Thymus (tissue), 11 donors: ENCODE data around the gene ABL2. TPM values are rescaled to one million over a fixed set of nuclear protein-coding genes. Genes with fewer than 3 reads are reported as not detected.

Experiments used
- DNase-seq, 9 donors: peaks; one replicate each; pipeline ENCODE4 v3.0.0-alpha.2; 2013; ENCODE audit warnings: low spot score in 9 of 9, low read depth in 6 of 9, missing footprints in 1 of 9
- H3K27ac ChIP-seq, 2 donors: one replicate each; pipeline ENCODE4 v1.5.1; 2013; ENCODE audit warnings: control low read depth in 1 of 2, low read depth in 1 of 2, low read length in 1 of 2, mild to moderate bottlenecking in 1 of 2, moderate library complexity in 1 of 2
- H3K27me3 ChIP-seq, 2 donors: one replicate each; pipeline ENCODE4 v1.5.1; 2013; ENCODE audit warnings: low read length in 1 of 2; ENCODE audit not compliant: control insufficient read depth in 2 of 2, insufficient read depth in 1 of 2
- H3K36me3 ChIP-seq, 2 donors: one replicate each; pipeline ENCODE4 v1.5.1; 2013; ENCODE audit warnings: low read length in 1 of 2, mild to moderate bottlenecking in 1 of 2, moderate library complexity in 1 of 2; ENCODE audit not compliant: control insufficient read depth in 2 of 2, insufficient read depth in 2 of 2
- H3K4me1 ChIP-seq, 2 donors: one replicate each; pipeline ENCODE4 v1.5.1; 2013; ENCODE audit warnings: low read length in 2 of 2; ENCODE audit not compliant: control insufficient read depth in 2 of 2, insufficient read depth in 2 of 2
- H3K4me3 ChIP-seq, 2 donors: one replicate each; pipeline ENCODE4 v1.5.1; 2013; ENCODE audit warnings: low read length in 2 of 2, control low read depth in 1 of 2, mild to moderate bottlenecking in 1 of 2
- H3K9me3 ChIP-seq, 2 donors: one replicate each; pipeline ENCODE4 v1.5.1; 2013; ENCODE audit warnings: low read length in 1 of 2, mild to moderate bottlenecking in 1 of 2; ENCODE audit not compliant: control insufficient read depth in 2 of 2, insufficient read depth in 1 of 2
- WGBS: extraction: QIAGEN DNeasy Blood & Tissue Kit; methylation state at CpG from one replicate; pipeline ENCODE4 v1.1.7; 2013; 5-methylcytosine and 5-hydroxymethylcytosine counted together
- polyA plus RNA-seq: library from polyadenylated mRNA; stranded (reverse); fragments of 200-250 nt; gene quantifications from one replicate; pipeline ENCODE4 v1.2.3, GENCODE V29; 2013
- total RNA-seq: library from RNA; stranded (reverse); fragments of 120-200 nt; gene quantifications from one replicate; pipeline ENCODE4 v1.2.4, GENCODE V29; 2013
- donor health status: healthy.

Gene ABL2
- total and polyA plus RNA-seq, 2 donors = 3.5 to 3.6 TPM

DNA sequence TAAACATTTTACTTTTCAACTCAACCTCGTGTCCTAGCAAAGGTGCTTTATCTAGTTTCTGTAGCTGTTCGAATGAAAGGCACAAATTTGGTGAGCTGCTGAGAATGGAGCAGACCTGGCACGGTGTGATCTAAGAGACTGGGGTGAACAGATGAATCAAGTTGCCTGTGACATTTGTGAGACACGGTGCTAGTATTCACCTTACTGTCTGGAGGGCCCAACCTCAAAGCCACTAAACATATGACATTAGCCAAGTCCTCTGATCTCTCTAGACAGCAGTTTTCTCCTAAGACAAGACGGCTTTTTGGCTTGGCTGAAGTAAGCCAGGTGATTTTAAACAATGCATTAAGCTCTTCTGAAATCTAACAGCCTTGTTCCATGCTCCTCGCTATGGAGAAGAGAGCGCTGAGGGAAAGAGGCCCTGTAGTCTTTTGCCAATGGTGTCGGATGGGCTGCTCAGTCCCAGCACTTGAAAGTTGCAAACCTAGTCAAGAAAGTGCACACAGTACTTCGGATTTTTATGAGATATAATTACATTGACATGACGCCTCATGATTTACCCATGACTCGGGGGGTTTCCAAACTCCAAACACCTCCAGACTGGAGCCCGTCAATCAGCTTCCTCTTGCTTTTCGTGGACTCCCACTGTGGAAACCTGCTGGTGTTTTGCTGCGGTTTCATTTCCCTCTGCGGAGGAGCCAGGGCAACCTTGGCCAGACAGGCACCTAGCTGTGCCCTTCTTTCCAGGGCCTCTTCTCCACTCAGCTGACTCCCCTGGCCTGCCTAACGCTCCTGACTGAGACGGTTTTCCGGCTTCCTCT, 148.4 kb downstream of the ABL2 start:
- Histone ChIP-seq H3K27me3 (no peaks in the 10 kb centered on the region), H3K9me3 (no peaks in the 10 kb centered on the region), H3K4me1 (peaks cover 0 to 18% of the 10 kb centered on the region in 2 donors), H3K27ac (peak overlapping the region; percentile 69 to 86), H3K36me3 (peaks cover 7 to 10% of the 10 kb centered on the region in 2 donors), H3K4me3 (peak overlapping the region; percentile 70 to 87)
- WGBS = 29% methylated on average over 18 of the region's 18 CpGs
- peak in 5 of 9 donors; percentile 30 to 70 (median 37) for DNase-seq

DNA sequence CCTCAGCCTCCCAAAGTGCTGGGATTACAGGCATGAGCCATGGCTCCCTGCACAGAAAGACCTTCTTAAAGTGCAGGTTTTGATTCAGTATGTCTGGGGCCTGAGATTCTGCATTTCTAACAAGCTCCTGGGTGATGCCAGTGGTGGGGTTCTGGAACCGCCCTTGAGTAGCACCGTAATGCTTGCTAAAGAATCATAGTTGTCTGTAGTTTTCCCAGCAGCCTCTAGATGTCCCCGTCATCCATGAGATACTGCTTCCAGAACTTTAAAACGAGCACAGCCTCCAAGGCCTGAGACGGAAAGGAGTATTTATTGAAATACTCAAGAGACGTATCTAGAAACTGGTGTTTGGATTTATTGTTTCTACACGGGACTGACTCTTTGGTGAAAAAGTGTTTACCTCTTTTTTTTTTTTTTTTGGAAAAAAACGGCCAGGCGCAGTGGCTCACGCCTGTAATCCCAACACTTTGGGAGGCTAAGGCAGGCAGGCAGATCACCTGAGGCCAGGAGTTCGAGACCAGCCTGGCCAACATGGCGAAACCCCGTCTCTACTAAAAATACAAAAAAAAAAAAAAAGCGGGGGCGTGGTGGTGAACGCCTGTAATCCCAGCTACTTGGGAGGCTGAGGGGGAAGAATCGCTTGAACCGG, 150.2 kb downstream of the ABL2 start:
- peaks cover 0 to 18% of the 10 kb centered on the region in 2 donors for H3K4me1 ChIP-seq
- 68% methylated on average over 18 of the region's 18 CpGs for WGBS
- H3K27ac ChIP-seq = no peak overlapping the region
- no peaks in the 10 kb centered on the region for H3K9me3 ChIP-seq
- H3K4me3 ChIP-seq = no peak overlapping the region
- peak in 8 of 9 donors; percentile 45 to 86 (median 58) for DNase-seq
- no peaks in the 10 kb centered on the region for H3K27me3 ChIP-seq
- no peaks in the 10 kb centered on the region for H3K36me3 ChIP-seq

DNA sequence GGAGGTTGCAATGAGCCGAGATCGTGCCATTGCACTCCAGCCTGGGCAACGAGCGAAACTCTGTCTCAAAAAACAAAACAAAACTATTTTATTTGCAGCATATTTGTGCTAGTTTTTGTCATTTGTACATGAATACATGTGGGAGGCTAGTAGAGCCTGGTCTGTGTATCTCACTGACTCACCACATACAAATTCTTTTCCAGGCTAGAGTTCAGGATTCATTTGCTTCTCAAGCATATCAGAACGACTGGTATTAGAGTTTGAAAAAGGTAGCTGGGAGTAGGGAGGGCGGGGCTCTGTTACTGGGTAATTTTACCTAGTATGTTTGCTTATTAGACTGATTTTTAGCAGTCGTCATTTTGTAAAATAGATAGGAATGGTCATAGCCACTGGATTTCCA, 152.1 kb downstream of the ABL2 start:
- H3K9me3 ChIP-seq = no peaks in the 10 kb centered on the region
- peaks cover 0 to 12% of the 10 kb centered on the region in 2 donors for H3K4me1 ChIP-seq
- 96% methylated on average over 7 of the region's 7 CpGs for WGBS
- no peak for DNase-seq
- no peak overlapping the region for H3K4me3 ChIP-seq
- H3K36me3 ChIP-seq = peaks cover 4 to 6% of the 10 kb centered on the region in 2 donors
- no peaks in the 10 kb centered on the region for H3K27me3 ChIP-seq
- H3K27ac ChIP-seq = no peak overlapping the region

DNA sequence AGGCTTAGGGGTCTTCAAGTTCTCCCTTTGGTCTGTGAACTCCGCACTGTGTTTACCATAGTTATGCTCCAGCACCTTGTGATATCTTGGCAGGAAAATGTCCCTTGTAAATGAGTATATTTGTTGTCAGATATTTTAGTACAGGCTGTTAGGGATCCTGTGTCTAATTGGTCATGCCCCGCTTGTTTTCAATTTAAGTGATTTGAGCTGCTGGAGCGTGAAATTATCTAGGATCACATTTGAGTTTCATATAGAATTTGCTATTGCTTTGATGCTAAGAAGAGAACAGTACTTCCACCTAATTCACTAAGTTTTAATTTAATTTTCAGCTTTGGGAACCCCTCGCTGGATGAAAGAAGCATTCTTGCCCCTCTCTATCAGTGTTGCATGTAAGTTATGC, 163.0 kb downstream of the ABL2 start:
- H3K36me3 ChIP-seq = peaks cover 23 to 24% of the 10 kb centered on the region in 2 donors
- 98% methylated on average over 4 of the region's 4 CpGs for WGBS
- DNase-seq = no peak

DNA sequence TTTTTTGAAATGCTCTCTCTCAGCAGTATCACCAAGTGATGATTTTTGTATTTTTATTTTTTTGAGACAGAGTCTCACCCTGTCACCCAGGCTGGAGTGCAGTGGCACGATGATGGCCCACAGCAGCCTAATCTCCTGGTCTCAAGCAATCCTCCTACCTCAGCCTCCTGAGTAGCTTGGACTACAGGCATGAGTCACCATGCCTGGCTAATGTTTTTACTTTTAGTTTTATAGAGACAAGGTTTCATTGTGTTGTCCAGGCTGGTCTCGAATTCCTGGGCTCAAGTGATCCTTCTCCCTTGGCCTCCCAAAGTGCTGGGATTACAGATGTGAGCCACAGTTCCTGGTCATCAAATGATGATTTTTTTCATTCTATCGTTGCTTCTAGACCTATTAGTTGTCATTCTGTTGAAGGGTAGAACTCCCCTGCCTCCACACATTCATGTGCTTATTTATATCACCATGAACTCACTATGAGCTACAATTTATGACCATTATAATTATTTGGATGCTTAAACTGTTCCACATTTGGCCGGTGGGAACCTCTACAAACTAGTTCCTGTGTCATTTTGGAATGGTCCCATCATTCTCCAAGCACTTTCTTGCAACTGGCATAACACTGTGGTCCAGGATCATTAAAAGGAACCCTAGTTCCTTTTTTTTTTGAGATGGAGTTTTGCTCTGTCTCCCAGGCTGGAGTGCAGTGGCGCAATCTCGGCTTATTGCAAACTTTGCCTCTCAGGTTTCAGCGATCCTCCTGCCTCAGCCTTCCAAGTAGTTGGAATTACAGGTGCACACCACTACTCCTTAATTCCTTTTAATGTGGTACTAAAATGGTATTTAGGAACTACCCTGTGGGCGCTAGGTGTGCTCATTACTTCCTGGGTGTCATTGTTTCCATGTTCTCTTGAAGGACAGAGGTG, 167.9 kb downstream of the ABL2 start:
- no peak overlapping the region for H3K27ac ChIP-seq

More for the DNA sequence above, 163.0 kb downstream of the ABL2 start:
- Histone ChIP-seq H3K27me3 (no peaks in the 10 kb centered on the region), H3K27ac (no peak overlapping the region), H3K9me3 (no peaks in the 10 kb centered on the region), H3K4me1 (no peaks in the 10 kb centered on the region), H3K4me3 (no peak overlapping the region)

DNA sequence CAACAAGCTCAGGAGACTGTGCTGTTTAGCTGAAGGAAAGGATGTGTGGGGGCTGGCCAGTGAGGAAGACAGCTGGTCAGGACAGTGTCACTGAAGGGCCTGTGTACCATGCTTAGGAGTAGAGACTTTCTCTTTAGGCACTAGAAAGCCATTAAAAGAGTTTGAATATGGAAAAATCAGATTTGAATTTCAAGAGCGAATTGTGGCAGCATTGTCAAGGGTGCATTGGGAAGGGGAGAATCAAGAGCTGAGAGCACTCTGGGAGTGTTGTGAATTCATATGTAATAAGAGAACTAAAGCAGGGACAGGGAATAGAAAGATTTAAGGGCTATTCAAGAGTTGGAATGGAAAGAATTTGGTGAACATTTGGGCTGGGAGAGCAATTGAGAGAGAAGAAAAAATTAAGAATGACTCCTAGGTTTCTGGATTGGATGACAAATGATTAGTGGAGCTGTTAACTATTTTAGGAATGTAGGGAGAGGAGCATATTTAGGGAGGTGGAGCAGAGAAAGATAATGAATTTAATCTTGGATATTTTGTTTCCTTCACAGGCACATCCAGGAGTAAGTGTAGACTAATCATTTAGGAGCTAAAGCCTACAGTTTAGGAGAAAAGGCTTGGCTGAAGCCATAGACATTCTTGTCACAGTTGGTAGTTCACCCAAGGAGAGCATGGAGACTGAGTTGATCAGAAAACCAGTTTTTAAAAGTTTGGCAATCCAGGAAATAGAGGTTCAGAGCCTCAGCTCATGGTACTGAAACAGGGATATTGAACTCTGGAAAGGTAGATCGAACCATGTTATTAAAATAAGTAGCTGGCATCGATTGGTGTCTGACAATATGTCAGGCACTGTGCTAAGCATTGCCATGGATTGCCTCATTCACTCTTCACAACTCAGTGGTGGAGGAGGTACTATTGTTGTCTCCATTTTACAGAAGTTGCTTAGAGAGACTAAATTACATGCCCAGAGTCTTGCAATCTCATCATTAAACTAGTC, 170.7 kb downstream of the ABL2 start:
- H3K36me3 ChIP-seq = peaks cover 0 to 13% of the 10 kb centered on the region in 2 donors
- 97% methylated on average over 3 of the region's 3 CpGs for WGBS
- H3K9me3 ChIP-seq = peaks cover 0 to 2% of the 10 kb centered on the region in 2 donors
- H3K4me1 ChIP-seq = no peaks in the 10 kb centered on the region
- no peak overlapping the region for H3K4me3 ChIP-seq
- no peak for DNase-seq
- no peak overlapping the region for H3K27ac ChIP-seq
- no peaks in the 10 kb centered on the region for H3K27me3 ChIP-seq

More for the DNA sequence above, 167.9 kb downstream of the ABL2 start:
- Histone ChIP-seq H3K36me3 (peaks cover 12 to 18% of the 10 kb centered on the region in 2 donors), H3K4me1 (no peaks in the 10 kb centered on the region), H3K27me3 (no peaks in the 10 kb centered on the region), H3K9me3 (peaks cover 0 to 2% of the 10 kb centered on the region in 2 donors), H3K4me3 (no peak overlapping the region)
- no peak for DNase-seq
- 98% methylated on average over 8 of the region's 8 CpGs for WGBS

DNA sequence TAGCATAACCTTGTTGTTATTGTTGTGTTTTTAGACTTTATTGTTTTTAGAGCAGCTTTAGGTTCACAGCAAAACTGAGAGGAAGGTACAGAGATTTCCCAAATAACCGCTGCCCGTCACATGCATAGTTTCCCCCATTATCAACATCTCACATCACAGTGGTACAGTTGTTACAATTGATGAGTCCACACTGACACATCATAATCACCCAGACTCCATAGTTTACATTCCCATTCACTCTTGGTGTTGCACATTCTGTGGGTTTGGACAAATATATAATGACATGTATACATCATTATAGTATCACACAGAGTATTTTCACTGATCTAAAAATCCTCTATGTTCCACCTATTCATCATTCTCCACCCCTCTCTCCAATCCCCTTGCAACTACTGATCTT, 173.5 kb downstream of the ABL2 start:
- 97% methylated on average over 2 of the region's 2 CpGs for WGBS
- no peak overlapping the region for H3K27ac ChIP-seq
- no peak for DNase-seq

DNA sequence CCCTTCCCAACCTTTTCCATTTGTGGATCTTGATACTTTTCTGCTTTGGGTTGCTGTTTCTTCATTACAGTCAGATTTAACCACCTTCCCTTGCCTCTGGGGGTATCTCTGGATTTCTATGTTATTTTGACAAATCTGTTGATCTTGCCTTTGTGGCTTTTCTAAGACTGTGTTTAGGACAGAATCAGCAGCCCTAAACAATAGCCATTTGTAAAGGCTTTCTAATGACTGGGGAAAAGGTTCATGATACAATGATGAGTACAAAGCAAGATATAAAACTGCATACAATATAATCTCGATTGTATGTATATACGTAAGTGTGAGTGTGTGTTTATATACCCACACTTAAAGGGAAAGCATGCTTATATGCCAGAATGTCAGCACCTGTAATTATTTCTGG, 176.0 kb downstream of the ABL2 start:
- WGBS = 98% methylated on average over 2 of the region's 2 CpGs
- no peak overlapping the region for H3K4me3 ChIP-seq
- H3K4me1 ChIP-seq = no peaks in the 10 kb centered on the region
- H3K27me3 ChIP-seq = no peaks in the 10 kb centered on the region
- peaks cover 4 to 10% of the 10 kb centered on the region in 2 donors for H3K36me3 ChIP-seq
- no peak overlapping the region for H3K27ac ChIP-seq
- peaks cover 0 to 2% of the 10 kb centered on the region in 2 donors for H3K9me3 ChIP-seq
- DNase-seq = no peak

More for the DNA sequence above, 173.5 kb downstream of the ABL2 start:
- H3K4me1 ChIP-seq = no peaks in the 10 kb centered on the region
- peaks cover 0 to 2% of the 10 kb centered on the region in 2 donors for H3K9me3 ChIP-seq
- no peak overlapping the region for H3K4me3 ChIP-seq
- H3K36me3 ChIP-seq = peaks cover 0 to 13% of the 10 kb centered on the region in 2 donors
- no peaks in the 10 kb centered on the region for H3K27me3 ChIP-seq
